Lower lobe of right lung (tissue), 2 donors: ENCODE results near the gene TMEM8B. TPM values are rescaled to one million over a fixed set of nuclear protein-coding genes. Genes with fewer than 3 reads are reported as not detected.

Experiments used
- ATAC-seq, 2 donors: fragments of 200-7000 bp; cut with Tn5 transposase; one replicate each; pipeline ENCODE4 v1.9.1; 2020 to 2022; ENCODE audit warnings: mild to moderate bottlenecking in 2 of 2, moderate library complexity in 2 of 2
- DNase-seq: peaks from one replicate; pipeline ENCODE4 v3.0.0-alpha.2; 2020
- H3K27ac ChIP-seq: fragments of 200-600 bp; one replicate; pipeline ENCODE4 v1.8.0; 2022
- H3K27me3 ChIP-seq: fragments of 200-600 bp; one replicate; pipeline ENCODE4 v1.8.0; 2022; ENCODE audit warnings: low read depth
- H3K36me3 ChIP-seq: fragments of 200-600 bp; one replicate; pipeline ENCODE4 v1.8.0; 2022; ENCODE audit warnings: mild to moderate bottlenecking
- H3K4me1 ChIP-seq: fragments of 200-600 bp; one replicate; pipeline ENCODE4 v1.8.0; 2022
- H3K4me3 ChIP-seq: fragments of 200-600 bp; one replicate; pipeline ENCODE4 v1.8.0; 2022; ENCODE audit warnings: mild to moderate bottlenecking
- H3K9me3 ChIP-seq: fragments of 200-600 bp; one replicate; pipeline ENCODE4 v1.8.0; 2022
- CTCF ChIP-seq: fragments of 200-600 bp; IDR thresholded peaks from one replicate; pipeline ENCODE4 v1.8.0; 2022; ENCODE audit warnings: antibody characterized with exemption, mild to moderate bottlenecking
- intact Hi-C: fragments of 100-400 bp; cut with DNase I; formaldehyde crosslinking; loops from one replicate; pipeline ENCODE4 v1.11.0; 2022
- total RNA-seq: library from RNA; stranded (reverse); fragmentation: NEBNext Ultra II Directional; extraction: Animal tissue kit (Norgen Biotek cat#: 25700); gene quantifications from one replicate; pipeline ENCODE4 v1.2.1, GENCODE V29; 2021
- donor health status: DM: no; HTN: yes; CAD: no; lungs with severe emphysema.

TMEM8B gene
- total RNA-seq, 1 donor from 2014 or later = 12.6 TPM

GRCh38 chr9:35903049-35903448 is 74.0 kb downstream of the TMEM8B start:
- H3K27ac ChIP-seq = no peak overlapping the region
- intact Hi-C loops = no loop called here
- no peaks in the 10 kb centered on the region for H3K9me3 ChIP-seq
- no peaks in the 10 kb centered on the region for H3K27me3 ChIP-seq
- TF ChIP-seq CTCF = peak; percentile 73
- no peaks in the 10 kb centered on the region for H3K36me3 ChIP-seq
- no peak for DNase-seq
- peak; percentile 21 to 30 for ATAC-seq
- peaks cover 57% of the 10 kb centered on the region for H3K4me1 ChIP-seq
- no peak overlapping the region for H3K4me3 ChIP-seq

- intact Hi-C loops = no loop called here
- ATAC-seq (no peak), DNase-seq (no peak)
- H3K27me3 ChIP-seq = no peaks in the 10 kb centered on the region
- H3K27ac ChIP-seq = peak overlapping the region; percentile 93
- no peak for TF ChIP-seq CTCF
- H3K4me1 ChIP-seq = peaks cover 69% of the 10 kb centered on the region
- no peak overlapping the region for H3K4me3 ChIP-seq
- H3K36me3 ChIP-seq = no peaks in the 10 kb centered on the region
- no peaks in the 10 kb centered on the region for H3K9me3 ChIP-seq
Observed at GRCh38 chr9:35904338-35904737, 75.3 kb downstream of the TMEM8B start.

GRCh38 chr9:35905051-35905781 is 76.2 kb downstream of the TMEM8B start:
- ATAC-seq (no peak), DNase-seq (no peak)
- intact Hi-C loops = no loop called here
- H3K9me3 ChIP-seq = no peaks in the 10 kb centered on the region
- H3K27me3 ChIP-seq = no peaks in the 10 kb centered on the region
- H3K4me1 ChIP-seq = peaks cover 78% of the 10 kb centered on the region
- peak overlapping the region; percentile 93 for H3K27ac ChIP-seq
- H3K36me3 ChIP-seq = no peaks in the 10 kb centered on the region
- TF ChIP-seq CTCF = no peak
- H3K4me3 ChIP-seq = no peak overlapping the region

GRCh38 chr9:35905912-35906679 is 77.1 kb downstream of the TMEM8B start, which contains the start of gene HRCT1:
TSS of gene HRCT1 (plus strand) at chr9:35906202. CDS start at chr9:35906288, 86 bp downstream.
- H3K27me3 ChIP-seq = no peaks in the 10 kb centered on the region
- intact Hi-C loops = no loop called here
- H3K9me3 ChIP-seq = no peaks in the 10 kb centered on the region
- ATAC-seq (peak; percentile 73 to 77), DNase-seq (peak; percentile 94)
- peaks cover 87% of the 10 kb centered on the region for H3K4me1 ChIP-seq
- H3K4me3 ChIP-seq = peak within 1 kb of the TSS; percentile 44
- no peak for TF ChIP-seq CTCF
- no peaks in the 10 kb centered on the region for H3K36me3 ChIP-seq
- peak within 1 kb of the TSS; percentile 93 for H3K27ac ChIP-seq

GRCh38 chr9:35906923-35907699 is 78.1 kb downstream of the TMEM8B start:
- H3K9me3 ChIP-seq = no peaks in the 10 kb centered on the region
- peaks cover 93% of the 10 kb centered on the region for H3K4me1 ChIP-seq
- H3K27ac ChIP-seq = peak overlapping the region; percentile 93
- peak; percentile 76 to 79 for ATAC-seq
- intact Hi-C loops = no loop called here
- H3K4me3 ChIP-seq = peak overlapping the region; percentile 44
- no peaks in the 10 kb centered on the region for H3K36me3 ChIP-seq
- TF ChIP-seq CTCF = no peak
- no peaks in the 10 kb centered on the region for H3K27me3 ChIP-seq
- peak; percentile 82 for DNase-seq
